HEK293 (cell line): ENCODE data around the gene LAPTM4A.

Experiments
- MEIS1 ChIP-seq: sonication (generic); formaldehyde crosslinking; IDR thresholded peaks from 2 replicates; pipeline ENCODE4 v1.8.1; 2022; ENCODE audit warnings: missing genetic modification reagents, mild to moderate bottlenecking, borderline replicate concordance
- YY2 ChIP-seq: fragments of 450-650 bp; formaldehyde crosslinking; IDR thresholded peaks from 2 replicates; pipeline ENCODE4 v1.5.1; 2016; ENCODE audit warnings: missing biosample characterization, missing genetic modification characterization
- ZBTB1 ChIP-seq: fragments of 450-650 bp; formaldehyde crosslinking; IDR thresholded peaks from 2 replicates; pipeline ENCODE4 v1.5.1; 2016; ENCODE audit warnings: missing biosample characterization, missing genetic modification characterization
- ZBTB8A ChIP-seq: fragments of 450-650 bp; formaldehyde crosslinking; IDR thresholded peaks from 2 replicates; pipeline ENCODE4 v1.5.1; 2016; ENCODE audit warnings: missing biosample characterization, missing genetic modification characterization
- ZNF423 ChIP-seq: fragments of 450-650 bp; formaldehyde crosslinking; IDR thresholded peaks from 2 replicates; pipeline ENCODE4 v1.5.1; 2016; ENCODE audit warnings: missing biosample characterization, missing genetic modification characterization
- ZNF426 ChIP-seq: fragments of 450-650 bp; formaldehyde crosslinking; IDR thresholded peaks from 2 replicates; pipeline ENCODE4 v1.5.1; 2017; ENCODE audit warnings: missing biosample characterization, missing genetic modification characterization, mild to moderate bottlenecking, inconsistent platforms, moderate library complexity
- ZNF501 ChIP-seq: fragments of 450-650 bp; formaldehyde crosslinking; IDR thresholded peaks from 2 replicates; pipeline ENCODE4 v1.5.1; 2016; ENCODE audit warnings: missing biosample characterization, missing genetic modification characterization
- TF ChIP-seq, protein P1 (sequence below): fragments of 450-650 bp; formaldehyde crosslinking; IDR thresholded peaks from 2 replicates; pipeline ENCODE4 v1.5.1; 2016; ENCODE audit warnings: missing biosample characterization, missing genetic modification characterization, low read depth
- TF ChIP-seq, protein P2 (sequence below): fragments of 450-650 bp; formaldehyde crosslinking; IDR thresholded peaks from 2 replicates; pipeline ENCODE4 v1.5.1; 2016; ENCODE audit warnings: missing biosample characterization, missing genetic modification characterization
- TF ChIP-seq, protein P3 (sequence below): fragments of 450-650 bp; formaldehyde crosslinking; IDR thresholded peaks from 2 replicates; pipeline ENCODE4 v1.5.1; 2016; ENCODE audit warnings: missing biosample characterization, missing genetic modification characterization, borderline replicate concordance
- TF ChIP-seq, protein P4 (sequence below): fragments of 450-650 bp; formaldehyde crosslinking; IDR thresholded peaks from 2 replicates; pipeline ENCODE4 v1.5.1; 2016; ENCODE audit warnings: missing biosample characterization, missing genetic modification characterization
- TF ChIP-seq, protein P5 (sequence below): fragments of 450-650 bp; formaldehyde crosslinking; IDR thresholded peaks from 2 replicates; pipeline ENCODE4 v1.5.1; 2017; ENCODE audit warnings: missing biosample characterization, missing genetic modification characterization

DNA sequence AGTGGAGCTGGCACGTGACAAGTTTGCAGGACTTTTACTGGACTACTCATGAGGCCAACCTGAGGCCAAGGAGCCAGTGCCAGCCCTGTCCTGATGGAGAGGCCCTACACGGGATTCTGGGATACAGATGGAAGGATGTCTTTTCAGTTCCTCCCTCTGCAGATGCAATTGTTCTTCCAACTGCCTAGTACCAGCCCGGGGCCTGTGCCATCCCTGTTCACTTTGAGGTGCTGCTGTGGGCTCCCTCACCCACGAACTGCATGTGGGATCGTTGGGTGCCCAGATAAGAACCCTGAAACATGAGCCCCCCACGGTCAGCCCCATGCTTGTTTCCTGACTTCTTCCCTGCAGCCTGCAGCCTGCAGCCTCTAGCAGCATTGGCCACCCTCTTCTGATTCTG, 25.3 kb upstream of the LAPTM4A start:
- TF ChIP-seq, protein P1, sequence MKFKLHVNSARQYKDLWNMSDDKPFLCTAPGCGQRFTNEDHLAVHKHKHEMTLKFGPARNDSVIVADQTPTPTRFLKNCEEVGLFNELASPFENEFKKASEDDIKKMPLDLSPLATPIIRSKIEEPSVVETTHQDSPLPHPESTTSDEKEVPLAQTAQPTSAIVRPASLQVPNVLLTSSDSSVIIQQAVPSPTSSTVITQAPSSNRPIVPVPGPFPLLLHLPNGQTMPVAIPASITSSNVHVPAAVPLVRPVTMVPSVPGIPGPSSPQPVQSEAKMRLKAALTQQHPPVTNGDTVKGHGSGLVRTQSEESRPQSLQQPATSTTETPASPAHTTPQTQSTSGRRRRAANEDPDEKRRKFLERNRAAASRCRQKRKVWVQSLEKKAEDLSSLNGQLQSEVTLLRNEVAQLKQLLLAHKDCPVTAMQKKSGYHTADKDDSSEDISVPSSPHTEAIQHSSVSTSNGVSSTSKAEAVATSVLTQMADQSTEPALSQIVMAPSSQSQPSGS (tag by site-specific recombination): no peak
- TF ChIP-seq, protein P2, sequence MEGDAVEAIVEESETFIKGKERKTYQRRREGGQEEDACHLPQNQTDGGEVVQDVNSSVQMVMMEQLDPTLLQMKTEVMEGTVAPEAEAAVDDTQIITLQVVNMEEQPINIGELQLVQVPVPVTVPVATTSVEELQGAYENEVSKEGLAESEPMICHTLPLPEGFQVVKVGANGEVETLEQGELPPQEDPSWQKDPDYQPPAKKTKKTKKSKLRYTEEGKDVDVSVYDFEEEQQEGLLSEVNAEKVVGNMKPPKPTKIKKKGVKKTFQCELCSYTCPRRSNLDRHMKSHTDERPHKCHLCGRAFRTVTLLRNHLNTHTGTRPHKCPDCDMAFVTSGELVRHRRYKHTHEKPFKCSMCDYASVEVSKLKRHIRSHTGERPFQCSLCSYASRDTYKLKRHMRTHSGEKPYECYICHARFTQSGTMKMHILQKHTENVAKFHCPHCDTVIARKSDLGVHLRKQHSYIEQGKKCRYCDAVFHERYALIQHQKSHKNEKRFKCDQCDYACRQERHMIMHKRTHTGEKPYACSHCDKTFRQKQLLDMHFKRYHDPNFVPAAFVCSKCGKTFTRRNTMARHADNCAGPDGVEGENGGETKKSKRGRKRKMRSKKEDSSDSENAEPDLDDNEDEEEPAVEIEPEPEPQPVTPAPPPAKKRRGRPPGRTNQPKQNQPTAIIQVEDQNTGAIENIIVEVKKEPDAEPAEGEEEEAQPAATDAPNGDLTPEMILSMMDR (tag by site-specific recombination): no peak
- TF ChIP-seq, protein P3, sequence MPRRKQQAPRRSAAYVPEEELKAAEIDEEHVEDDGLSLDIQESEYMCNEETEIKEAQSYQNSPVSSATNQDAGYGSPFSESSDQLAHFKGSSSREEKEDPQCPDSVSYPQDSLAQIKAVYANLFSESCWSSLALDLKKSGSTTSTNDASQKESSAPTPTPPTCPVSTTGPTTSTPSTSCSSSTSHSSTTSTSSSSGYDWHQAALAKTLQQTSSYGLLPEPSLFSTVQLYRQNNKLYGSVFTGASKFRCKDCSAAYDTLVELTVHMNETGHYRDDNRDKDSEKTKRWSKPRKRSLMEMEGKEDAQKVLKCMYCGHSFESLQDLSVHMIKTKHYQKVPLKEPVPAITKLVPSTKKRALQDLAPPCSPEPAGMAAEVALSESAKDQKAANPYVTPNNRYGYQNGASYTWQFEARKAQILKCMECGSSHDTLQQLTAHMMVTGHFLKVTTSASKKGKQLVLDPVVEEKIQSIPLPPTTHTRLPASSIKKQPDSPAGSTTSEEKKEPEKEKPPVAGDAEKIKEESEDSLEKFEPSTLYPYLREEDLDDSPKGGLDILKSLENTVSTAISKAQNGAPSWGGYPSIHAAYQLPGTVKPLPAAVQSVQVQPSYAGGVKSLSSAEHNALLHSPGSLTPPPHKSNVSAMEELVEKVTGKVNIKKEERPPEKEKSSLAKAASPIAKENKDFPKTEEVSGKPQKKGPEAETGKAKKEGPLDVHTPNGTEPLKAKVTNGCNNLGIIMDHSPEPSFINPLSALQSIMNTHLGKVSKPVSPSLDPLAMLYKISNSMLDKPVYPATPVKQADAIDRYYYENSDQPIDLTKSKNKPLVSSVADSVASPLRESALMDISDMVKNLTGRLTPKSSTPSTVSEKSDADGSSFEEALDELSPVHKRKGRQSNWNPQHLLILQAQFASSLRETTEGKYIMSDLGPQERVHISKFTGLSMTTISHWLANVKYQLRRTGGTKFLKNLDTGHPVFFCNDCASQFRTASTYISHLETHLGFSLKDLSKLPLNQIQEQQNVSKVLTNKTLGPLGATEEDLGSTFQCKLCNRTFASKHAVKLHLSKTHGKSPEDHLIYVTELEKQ: no peak
- TF ChIP-seq ZNF423 (no peak), ZBTB1 (tag by site-specific recombination) (no peak), ZBTB8A (tag by site-specific recombination) (no peak), YY2 (tag by site-specific recombination) (no peak), ZNF501 (no peak), MEIS1 (CRISPR knock-in tag) (no peak), ZNF426 (tag by site-specific recombination) (no peak)
- TF ChIP-seq, protein P4, sequence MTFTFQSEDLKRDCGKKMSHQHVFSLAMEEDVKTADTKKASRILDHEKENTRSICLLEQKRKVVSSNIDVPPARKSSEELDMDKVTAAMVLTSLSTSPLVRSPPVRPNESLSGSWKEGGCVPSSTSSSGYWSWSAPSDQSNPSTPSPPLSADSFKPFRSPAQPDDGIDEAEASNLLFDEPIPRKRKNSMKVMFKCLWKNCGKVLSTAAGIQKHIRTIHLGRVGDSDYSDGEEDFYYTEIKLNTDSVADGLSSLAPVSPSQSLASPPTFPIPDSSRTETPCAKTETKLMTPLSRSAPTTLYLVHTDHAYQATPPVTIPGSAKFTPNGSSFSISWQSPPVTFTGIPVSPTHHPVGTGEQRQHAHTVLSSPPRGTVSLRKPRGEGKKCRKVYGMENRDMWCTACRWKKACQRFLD (tag by site-specific recombination): no peak
- TF ChIP-seq, protein P5, sequence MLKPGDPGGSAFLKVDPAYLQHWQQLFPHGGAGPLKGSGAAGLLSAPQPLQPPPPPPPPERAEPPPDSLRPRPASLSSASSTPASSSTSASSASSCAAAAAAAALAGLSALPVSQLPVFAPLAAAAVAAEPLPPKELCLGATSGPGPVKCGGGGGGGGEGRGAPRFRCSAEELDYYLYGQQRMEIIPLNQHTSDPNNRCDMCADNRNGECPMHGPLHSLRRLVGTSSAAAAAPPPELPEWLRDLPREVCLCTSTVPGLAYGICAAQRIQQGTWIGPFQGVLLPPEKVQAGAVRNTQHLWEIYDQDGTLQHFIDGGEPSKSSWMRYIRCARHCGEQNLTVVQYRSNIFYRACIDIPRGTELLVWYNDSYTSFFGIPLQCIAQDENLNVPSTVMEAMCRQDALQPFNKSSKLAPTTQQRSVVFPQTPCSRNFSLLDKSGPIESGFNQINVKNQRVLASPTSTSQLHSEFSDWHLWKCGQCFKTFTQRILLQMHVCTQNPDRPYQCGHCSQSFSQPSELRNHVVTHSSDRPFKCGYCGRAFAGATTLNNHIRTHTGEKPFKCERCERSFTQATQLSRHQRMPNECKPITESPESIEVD (tag by site-specific recombination): no peak
